ENCODE results near the gene PTGES2.

PTGES2 gene

GRCh38 chr9:128127568-128127989 lies at the start of gene PTGES2:
Gene PTGES2, minus strand, starts transcription at chr9:128127729. Its CDS starts 12 bp downstream, at chr9:128127717.
- DNase-seq = peak; percentile 76 to 80

DNA sequence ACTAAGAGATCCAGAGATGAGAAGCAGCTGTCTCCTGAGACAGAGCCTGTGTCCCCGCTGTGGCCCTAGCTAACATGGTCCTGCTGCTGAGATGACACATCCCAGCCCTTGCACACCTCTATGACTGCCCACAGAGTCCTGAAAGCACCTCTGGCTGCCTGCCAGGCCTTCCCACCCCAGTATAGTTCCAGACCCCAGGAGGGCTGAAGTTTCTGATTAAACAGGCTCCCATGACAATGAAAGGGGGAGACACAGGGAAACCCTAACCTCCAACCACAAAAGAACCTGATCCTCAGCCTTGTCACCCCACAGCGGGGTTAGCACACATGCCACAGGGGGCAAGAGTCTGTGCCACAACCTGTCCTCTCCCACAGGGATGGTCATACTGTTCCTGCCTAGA lies 48.2 kb upstream of the PTGES2 start:
- DNase-seq = no peak

DNA sequence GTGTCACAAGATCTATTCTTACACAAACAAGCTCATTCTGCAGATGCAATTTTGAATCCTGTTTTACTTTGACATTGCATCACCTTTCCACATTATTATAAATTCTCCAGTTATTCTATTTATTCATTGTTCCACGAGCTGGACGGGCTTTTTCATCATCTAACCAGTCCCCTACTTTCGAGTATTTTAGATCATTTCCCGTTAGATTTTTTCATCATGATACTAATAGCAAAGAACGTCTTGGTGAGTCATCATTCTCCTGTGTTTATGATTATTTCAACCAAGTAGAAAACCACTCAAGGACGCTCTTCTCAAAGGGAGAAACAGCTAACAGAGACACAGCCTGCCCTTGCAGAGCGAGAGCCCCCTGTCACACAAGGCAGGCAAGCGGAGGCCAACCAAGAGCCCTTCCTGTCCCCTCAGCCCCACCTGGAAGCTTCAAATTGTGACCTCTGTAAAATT lies 47.6 kb upstream of the PTGES2 start:
- DNase-seq = no peak

DNA sequence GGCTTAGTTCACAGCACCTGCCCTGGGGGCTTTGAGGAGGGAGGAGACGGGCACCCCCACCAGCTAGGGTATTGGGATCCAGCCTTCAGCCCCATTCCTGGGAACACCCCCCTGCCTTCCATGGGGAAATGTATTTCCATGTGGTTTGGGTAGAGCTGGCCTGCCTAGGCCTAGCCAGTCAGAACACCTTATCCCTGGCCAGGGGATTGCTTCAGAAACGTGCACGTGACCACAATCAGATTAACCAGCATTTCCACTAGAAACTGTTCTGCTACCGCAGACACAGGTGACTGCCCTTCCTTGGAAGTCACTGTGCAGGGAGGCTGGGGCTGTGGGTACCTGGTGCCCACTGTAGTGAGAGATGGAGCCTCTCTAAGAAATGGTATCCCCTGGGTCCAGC lies 46.5 kb upstream of the PTGES2 start:
- DNase-seq = no peak

- no peak for DNase-seq
These were observed 42.4 kb upstream of the PTGES2 start for GRCh38 chr9:128169925-128170324.

DNA sequence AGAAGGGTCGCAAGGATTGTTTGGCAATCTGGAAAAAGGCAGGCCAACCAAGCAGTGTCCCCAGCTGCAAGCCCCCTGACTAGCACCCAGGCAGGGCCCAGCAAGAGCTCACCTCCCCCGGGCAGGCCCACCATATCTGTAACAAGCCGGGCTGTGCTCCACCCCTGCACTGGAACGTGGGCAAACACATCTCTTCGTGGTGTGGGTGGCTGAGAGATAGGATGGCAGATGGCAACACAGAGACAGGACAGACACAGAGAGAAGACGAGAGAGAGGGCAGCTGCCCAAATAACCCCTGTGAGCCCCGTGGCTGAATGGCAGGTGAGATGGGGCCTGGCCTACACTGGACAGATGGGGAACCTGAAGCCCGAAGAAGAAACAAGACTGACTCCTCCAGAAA lies 42.0 kb upstream of the PTGES2 start:
- no peak for DNase-seq

- DNase-seq = no peak
These were observed 41.3 kb upstream of the PTGES2 start for GRCh38 chr9:128168731-128169308.

DNA sequence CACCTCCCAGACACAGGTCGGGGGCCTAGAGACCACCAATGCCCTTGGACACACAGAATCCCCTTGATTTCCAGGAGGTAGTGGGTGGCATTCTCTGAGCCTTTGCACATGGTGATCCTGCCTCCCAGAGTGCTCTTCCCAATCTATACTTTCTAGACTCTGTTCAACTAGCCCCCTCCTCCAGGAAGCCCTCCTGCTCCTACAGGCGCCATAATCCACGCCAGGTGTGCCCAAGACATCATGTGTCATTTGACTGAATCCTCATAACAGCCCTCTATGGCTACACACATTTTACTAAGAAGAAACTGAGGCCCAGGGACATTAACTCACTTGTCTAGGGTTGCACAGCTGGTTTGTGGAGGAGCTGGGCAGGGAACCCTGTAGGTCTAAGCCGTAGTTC lies 39.7 kb upstream of the PTGES2 start:
- DNase-seq = no peak

- no peak for DNase-seq
These were observed 38.6 kb upstream of the PTGES2 start for GRCh38 chr9:128166169-128166568.

DNA sequence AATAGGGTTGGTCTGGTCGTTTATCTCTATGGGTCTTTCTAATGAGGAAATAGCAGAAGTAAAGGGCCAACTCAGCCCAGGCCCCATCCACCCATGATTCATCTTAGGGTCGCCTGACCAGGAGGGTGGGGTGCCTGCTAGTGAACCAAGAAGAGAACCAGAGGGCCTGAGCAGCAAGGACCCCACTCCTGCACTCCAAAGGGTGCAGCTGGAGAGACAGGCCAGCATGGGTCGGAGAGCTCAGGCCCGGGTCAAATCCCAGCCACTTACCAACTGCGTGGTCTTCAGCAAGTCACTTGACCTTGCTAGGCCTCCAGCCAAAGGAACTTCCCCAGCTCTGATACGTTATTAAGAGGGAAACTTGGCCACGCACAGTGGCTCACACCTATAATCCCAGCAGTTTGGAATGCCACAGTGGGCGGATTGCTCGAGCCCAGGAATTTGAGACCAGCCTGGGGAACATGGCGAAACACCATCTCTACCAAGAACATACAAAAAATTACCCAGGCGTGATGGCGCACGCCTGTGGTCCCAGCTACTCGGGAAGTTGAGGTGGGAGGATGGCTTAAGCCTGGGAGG lies 36.9 kb upstream of the PTGES2 start:
- DNase-seq = no peak

- no peak for DNase-seq
These were observed 36.2 kb upstream of the PTGES2 start for GRCh38 chr9:128163523-128164306.

- no peak for DNase-seq
These were observed 35.5 kb upstream of the PTGES2 start for GRCh38 chr9:128163027-128163515.

DNA sequence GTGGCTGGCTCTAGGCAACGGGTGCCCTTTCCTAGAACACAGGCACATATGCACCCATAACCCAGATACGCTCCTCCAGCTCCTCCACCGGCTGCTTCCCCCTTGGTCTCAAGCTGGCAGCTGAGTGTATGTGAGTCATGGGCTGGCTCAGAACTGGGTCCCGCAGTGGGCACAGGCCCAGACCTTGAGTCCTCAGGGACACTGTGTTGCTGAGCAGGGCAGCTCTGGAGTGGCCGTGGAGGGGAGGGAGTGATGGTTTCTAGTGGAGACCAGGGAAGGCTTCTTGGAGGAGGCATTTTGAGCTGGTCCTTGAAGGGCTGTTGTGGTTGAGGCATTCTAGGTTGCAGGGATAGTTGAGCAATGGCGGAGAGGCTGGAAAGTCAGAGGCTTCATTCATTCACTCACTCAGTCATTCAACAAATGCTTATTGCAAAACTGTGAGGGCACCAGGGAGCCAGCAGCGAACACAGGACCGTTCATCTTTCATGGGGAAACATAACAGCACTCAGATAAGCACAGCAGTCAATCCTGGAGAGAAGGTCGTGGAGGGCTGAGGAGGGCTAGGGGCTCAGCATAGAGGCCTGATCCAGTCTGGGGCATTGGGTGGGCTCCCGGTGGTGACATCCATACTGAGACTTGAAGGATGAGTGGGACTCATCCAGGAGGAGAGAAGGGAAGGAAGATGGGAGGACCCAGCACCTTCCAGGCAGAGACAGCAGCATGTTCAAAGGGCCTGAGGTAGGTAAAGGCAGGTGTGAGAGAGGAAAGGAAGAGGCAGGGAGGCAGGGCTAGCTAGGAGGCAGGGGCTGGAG lies 34.9 kb upstream of the PTGES2 start:
- DNase-seq = no peak

DNA sequence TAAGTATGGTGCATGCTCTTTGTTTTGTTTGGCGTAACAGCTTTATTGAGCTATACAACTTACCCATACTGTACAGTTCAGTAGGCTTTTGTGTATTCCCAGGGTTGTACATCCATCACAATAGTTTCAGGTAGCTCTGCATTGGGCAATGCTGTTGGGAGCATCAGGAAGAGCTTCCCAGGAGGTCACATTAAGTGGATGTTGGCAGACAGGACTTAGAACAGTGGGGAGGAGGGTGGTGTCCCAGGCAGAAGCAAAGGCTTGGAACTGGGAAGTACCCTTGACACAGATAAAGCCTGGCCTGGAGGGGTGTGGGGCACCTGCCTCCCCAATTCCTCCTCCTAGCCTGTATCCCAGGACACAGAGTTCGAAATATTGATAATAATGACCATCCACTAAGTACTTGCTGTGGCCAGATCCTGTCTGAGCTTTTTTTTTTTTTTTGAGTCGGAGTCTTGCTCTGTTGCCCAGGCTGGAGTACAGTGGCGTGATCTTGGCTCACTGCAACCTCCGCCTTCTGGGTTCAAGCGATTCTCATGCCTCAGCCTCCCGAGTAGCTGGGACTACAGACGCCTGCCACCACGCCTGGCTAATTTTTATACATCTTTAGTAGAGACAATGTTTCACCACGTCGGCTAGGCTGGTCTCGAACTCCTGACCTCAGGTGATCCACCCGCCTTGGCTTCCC lies 33.8 kb upstream of the PTGES2 start:
- DNase-seq = no peak

DNA sequence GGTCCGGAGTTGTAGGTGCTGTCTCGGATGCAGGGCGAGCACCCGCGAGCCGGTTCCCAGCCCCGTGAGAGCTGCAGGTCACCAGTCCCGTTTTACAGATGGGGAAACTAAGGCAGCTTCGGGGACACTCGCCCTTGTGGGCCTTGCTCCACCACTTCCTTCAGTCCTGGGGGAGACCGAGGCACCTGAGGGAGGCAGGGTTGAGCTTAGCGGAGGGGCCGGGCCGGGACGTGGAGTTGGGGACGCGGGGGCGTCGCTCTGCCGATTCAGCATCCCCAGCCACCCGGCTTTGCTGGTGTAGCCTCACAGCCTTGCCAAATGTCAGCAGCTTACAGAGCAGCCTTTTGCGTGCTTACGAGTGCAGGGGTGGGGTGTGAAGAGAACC lies 33.1 kb upstream of the PTGES2 start:
- DNase-seq = peak; percentile 52 to 65

DNA sequence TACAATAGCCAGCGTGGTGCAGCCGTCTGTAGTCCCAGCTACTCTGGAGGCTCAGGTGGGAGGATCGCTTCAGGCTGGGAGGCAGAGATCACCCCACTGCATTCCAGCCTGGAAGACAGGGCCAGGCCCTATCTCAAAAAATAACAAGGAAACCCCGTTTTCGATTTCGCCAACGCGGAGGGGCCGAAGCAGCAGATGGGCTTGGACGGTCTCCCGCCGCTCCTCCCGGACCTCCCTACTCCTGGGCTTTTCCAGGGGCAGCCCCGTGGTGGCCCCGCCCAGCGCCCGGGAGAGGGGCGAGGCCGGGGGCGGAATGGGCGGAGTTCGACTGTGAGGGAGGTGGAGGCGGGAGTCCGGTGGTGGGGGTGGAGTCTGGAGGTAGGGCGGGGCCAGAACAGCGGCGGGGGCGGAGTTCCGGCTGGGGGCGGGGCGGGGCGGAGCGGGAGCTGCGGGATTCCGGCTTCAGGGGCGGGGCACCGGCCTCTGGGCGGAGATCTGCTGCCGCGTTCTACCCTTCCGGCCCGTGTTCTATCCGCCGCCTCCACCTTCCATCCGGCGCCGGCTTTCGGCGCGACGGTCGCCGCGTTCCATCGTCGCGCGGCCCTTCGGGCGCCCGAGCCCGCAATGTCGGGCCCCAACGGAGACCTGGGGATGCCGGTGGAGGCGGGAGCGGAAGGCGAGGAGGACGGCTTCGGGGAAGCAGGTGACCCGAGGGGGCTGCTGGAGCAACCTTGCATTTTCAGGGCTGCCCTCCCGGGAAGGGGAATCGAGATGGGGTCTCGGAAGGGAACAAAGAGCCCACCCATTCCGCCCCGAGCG lies 32.5 kb upstream of the PTGES2 start, which contains the start of gene BBLN:
Gene BBLN (plus strand): TSS at position 482 of the 819 bp plus-strand sequence. CDS start 143 bp downstream, at position 625.
- DNase-seq = peak; percentile 92

GRCh38 chr9:128159522-128159783 lies 31.9 kb upstream of the PTGES2 start:
- peak; percentile 18 for DNase-seq

DNA sequence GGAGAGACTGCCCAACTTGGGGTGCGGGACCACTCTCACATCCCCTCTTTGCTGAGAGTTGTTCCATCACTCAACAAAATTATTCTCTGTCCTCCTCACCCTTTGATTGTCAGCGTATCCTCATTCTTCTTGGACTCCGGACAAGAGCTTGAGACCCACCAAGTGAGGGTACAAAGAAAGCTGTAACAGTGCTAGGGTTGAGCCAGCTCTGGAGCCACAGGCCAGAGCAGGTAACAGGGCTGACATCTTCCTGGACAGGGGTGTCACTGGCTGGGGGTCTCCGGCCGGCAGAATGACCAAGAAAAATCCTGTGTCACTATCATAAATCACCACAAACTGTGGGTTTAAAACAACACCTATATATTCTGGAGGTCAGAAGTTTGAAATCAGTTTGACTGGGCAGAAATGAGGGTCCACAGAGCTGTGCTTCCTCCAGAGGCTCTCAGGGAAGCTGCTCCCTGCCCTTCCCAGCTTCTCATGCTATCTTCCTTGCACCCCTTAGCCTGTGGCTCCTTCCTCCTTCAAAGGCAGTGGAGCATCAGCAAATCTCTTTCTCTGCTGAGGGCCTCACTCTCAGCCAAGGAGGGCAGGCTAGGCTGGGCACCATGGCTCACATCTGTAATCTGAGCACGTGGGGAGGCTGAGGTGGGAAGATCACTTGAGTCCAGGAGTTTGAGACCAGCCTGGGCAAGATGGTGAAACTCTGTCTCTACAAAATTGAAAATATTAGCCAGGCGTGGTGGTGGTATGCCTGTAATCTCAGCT lies 28.4 kb upstream of the PTGES2 start:
- no peak for DNase-seq

DNA sequence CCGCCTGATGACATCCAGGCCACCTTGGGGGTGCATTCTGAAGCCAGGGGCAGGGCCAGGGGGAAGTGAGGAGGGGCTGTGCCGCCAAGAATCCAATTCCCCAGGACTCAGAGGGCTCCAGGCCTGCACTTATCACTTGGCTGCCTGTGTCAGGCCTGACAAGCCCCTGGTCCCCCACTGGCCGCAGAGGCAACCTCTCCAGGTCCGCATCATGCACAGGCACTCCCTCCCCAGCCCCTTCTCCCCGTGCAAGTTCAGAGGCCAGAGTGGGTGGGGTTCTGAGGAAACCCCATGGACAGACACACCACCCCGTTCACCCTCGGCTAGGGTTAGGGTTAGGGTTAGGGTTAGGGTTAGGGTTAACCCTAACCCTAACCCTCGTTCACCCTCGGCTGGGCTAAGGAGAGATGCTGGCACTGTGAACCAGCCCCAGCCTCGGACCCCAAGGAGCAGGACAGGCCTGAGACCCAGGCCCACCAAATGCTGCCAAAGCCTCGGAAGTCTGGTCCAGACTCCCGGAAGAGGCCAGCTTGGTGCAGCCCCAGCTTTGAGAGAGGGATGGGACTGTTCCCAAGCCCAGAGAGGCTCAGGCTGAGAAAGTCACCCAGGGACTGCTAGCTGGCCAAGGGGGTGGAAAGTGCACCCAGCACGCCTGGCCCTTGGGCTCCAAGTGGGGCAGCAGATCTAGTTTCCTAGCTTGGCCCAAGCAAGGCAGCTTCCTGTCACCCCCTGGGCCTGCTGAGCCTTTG lies 26.6 kb upstream of the PTGES2 start:
- no peak for DNase-seq

Data from activated CD4-positive, alpha-beta T cell treated with anti-CD3 and anti-CD28 coated beads, Interleukin-2, amount 50 U/mL, for 4 hours (primary cell).